Adrenal gland (tissue), 5 donors: Measurements from ENCODE around the gene BIRC5.

Experiments used
- CTCF ChIP-seq, 6 experiments: fragments of 450-650 bp in 4 of 6; fragments of 200-600 bp in 2 of 6; sonication (generic) in 1 of 6; IDR thresholded peaks; 1 replicate in 5 of 6; 2 replicates in 1 of 6; pipeline versions ENCODE4 v1.5.1 to v1.8.0; 2016 to 2021; ENCODE audit warnings: antibody characterized with exemption in 6 of 6, mild to moderate bottlenecking in 2 of 6, moderate library complexity in 1 of 6
- POLR2A ChIP-seq, 2 donors: fragments of 450-650 bp; IDR thresholded peaks; one replicate each; pipeline ENCODE4 v1.6.1; 2017; ENCODE audit warnings: antibody characterized with exemption in 2 of 2, mild to moderate bottlenecking in 2 of 2, moderate library complexity in 1 of 2
- donor health status: DM: no; HTN: no; CAD: no.

- no peak for TF ChIP-seq CTCF (IDR thresholded peaks at IDR 0.05)
- TF ChIP-seq POLR2A (IDR thresholded peaks at IDR 0.05), result no peak
Observed at GRCh38 chr17:78255029-78255656, 41.1 kb downstream of the BIRC5 start.
